HG03354 (cell line): Measurements from ENCODE around the gene ZC3H12D.

ENCODE experiments used
- ATAC-seq: cut with Tn5 transposase; IDR thresholded peaks from one replicate; pipeline ENCODE4 v1.9.1; 2021; ENCODE audit warnings: mild to moderate bottlenecking; ENCODE audit not compliant: unreplicated experiment, poor library complexity, severe bottlenecking

Gene ZC3H12D

DNA sequence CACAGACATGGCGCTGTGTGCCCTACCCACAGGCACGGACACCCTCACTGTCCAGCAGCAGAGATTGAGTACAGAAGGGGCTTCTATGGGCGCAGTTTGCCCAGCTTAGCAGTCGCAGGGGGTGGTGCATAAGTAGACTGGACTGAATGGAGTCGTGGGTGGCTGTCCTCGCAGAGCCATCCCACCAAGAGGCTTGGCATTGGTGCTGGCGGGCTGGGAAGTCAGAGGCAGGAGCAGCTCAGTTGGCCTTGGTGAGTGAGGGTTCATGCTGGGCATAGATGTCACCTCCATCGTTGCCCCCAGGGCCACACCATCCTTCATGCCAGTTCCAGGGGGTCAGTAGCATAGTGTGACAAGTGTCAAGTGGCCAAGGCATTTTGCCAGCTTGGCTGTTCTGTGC, 59.6 kb downstream of the ZC3H12D start:
- ATAC-seq: no peak

DNA sequence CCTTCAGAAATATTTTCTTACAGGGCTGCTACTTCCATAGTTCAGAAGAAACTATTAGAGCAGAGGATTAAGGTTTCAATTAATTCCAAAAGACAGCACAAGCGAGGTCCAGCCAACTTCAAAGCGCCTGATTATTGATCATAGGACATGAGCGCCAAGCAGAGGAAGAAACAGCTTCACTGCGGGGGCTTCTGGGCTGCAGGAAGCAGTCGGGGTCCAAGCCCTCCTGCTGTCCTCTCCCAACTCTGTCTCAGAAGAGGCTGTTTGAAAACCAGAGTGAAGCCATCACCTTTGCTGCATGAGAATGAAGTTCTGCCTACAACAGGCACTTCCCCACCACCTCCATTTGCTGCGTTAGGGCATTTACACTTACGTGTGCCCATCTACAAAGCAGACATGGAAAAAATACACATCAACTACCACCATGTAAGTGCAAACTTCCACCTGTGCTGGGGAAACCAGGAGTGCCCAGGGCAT, 60.8 kb downstream of the ZC3H12D start:
- ATAC-seq: no peak

DNA sequence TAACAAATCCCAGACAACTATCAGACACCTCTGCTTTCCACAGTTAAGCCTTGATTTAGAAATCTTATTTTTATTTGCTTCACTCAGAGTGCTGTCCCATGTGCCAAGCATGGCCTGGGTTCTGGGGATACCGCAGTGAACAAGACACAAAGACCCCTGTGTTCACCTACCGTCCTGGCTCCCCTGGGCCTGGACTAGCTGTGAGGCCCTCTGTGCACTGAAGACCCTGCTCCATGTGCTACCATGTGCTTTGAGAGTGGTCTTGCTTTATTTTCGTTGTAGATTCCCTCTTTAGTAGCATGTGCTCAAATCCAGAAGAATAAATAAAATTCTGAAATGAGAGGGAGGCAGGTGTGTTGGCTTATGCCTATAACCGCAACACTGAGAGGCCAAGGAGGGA, 62.2 kb downstream of the ZC3H12D start:
- no peak for ATAC-seq

DNA sequence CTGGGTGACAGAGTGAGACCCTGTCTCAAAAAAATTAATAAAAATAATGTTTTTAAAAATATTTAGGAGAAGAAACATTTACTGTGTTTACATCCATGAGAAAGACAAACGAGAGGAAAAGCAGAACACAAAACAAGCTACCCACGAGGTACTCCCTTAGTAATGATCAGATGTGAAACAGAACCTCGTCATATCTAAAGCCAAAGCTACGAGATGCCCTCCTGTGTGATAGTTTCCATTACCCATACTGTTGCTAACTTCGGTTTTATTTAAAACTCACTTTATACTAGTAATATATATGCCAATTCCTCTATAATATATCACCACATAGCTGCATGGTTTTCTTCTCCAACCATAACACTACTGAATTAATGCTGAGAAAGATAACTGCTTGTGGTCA, 63.7 kb downstream of the ZC3H12D start:
- ATAC-seq: no peak

DNA sequence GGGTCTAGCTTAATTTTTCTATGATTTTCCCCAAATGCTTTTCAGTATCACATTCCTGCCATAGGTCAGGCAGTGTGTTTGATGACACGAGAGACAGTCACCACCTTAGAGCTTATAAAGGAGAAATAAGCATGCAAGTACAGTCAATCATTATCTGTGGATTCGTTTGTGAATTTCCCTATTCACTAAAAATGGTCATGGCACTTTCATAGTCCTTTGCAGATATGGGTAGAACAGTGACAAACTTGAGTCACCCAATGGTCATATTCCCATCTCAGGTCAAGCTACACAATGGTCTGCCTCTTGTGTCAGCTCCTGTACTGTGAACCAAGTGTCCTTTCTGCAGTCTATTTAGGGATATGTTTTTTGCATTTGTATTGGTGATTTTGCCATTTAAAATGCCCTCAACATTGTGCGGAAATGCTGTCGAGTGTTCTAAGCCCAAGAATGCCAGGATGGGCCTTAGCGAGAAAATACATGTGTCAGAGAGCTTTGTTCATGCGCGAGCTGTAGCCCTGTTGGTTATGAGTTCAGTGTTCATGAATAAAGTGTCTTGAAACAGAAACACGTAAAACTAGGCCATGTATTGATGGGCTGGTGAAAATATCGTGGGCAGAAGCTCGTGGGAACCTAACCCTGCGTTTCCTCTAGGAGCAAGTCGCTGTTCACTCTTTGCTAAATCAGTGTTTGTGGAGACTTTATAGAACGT, 65.0 kb downstream of the ZC3H12D start:
- no peak for ATAC-seq

DNA sequence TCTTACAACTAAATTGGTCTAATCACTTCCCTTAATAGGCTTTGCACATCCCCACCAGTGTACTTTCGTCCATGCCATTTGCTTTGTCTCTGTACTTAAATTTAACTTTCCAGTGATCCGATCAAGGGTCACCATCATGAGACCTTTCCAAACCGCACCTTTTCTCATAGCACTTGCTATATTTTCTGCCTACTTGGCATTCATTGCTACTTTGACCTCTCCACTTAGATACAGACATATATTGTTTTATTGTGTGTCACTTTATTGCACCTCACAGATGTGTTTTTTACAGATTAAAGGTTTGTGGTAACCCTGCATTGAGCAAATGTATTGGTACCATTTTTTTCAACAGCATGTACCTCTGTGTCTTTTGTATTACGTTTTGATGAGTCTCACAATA, 70.0 kb downstream of the ZC3H12D start:
- ATAC-seq: no peak

DNA sequence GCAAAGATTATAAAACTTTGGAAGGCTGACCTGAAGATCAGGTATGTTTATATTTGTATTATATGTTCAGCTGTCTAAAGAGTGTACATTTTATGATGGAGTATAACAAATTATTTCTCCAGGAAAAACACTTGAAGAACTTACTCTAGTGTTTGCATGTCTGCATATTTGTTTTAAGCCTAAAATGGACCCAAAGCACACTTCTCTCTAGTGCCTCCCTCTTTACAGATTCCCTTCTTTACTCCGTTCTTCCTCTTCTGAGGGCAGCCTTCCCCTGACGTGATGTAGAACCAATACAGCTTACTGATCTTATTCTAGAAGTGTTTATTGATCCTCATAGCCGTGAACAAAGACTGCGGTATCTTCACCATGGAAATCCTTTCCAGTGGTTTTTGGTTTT, 70.8 kb downstream of the ZC3H12D start:
- ATAC-seq: no peak

DNA sequence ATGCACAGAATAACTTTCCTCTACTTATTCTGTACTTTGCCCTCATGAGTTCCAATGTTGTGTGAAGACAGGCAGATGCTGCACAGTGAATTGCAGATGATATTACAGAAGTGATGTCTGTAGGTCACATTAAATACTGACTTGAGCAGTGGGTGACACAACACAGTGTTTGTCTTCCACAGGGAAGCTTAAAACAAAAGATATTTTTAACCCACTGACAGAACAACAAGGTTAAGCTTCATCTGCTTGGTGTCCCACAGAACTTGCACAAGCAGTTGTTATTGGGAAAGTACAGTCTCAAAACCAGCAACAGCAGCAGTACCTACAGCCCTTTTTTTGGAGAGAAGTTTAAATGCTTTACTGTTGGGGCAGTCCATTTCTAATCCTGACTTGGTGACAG, 74.3 kb downstream of the ZC3H12D start:
- no peak for ATAC-seq

DNA sequence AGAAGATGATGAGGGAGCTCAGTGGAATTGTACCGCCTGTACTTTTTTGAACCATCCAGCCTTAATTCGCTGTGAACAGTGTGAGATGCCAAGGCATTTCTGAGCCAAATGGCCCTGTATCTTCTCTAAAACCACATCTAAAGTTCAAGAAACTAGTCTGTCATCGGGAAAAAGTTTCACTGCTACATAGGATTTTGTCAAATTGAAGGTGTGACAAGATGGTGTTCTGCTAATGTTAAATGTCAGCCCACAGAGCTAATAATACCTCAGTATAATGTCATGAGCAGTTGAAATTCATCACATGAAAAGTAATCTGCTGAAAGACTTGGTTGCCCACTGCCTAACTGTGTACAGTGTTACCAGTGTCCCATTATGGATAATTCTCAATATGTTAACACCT, 75.2 kb downstream of the ZC3H12D start:
- ATAC-seq: no peak

DNA sequence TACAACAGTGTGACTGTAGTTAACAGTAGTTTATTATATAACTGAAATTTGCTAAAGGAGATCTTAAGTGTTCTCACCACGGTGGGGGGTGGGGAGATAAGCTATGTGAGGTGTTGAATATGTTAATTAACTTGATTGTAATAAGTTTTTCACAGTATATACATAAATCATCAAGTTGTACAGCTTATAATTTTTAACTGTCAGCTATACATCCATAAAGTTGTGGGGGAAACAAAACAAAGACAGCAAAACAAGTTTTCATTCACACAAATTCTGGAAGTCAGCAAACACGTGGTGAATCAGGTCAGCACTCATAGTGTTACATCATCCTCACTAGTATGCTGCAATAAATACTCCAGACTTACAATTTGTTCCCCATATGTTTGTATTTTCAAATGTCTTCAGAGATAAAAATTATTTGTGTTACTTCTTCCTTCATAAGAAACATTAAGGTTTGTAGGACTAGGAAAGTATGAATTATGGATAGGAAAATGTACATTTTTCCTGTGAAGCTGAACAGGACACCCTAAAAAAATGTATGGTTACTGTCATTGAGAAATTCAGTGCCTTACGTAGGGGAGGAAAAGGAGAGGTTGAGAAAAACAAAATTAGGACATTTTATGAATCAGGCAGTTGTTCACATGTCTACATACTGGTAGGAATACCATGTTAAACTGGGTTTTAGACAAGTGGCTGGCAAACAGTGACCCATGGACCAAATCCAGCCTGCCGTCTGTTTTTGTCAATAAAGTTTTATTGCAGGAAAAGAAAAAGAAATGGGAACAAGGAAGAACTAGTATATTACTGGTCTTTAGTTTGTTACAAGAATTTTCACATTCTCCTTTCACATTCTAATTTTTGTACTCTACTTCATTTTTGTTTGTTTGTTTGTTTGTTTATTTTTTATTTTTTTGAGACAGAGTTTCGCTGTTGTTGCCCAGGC, 78.7 kb downstream of the ZC3H12D start:
- no peak for ATAC-seq

DNA sequence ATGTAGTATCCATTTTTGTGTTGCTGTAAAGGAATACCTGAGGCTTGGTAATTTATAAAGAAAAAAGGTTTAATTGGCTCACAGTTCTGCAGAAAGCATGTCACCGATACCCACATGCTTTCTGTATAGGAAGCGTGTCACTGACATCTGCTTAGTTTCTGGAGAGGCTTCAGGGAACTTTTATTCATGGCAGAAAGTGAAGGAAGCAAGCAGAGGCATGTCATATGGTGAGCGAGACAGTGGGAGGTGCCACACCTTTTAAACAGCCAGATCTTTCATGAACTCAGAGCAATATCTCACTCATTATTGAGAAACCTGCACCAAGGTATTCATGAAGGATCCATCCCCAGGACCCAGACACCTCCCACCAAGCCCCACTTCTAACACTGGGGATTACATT, 81.3 kb downstream of the ZC3H12D start:
- no peak for ATAC-seq

DNA sequence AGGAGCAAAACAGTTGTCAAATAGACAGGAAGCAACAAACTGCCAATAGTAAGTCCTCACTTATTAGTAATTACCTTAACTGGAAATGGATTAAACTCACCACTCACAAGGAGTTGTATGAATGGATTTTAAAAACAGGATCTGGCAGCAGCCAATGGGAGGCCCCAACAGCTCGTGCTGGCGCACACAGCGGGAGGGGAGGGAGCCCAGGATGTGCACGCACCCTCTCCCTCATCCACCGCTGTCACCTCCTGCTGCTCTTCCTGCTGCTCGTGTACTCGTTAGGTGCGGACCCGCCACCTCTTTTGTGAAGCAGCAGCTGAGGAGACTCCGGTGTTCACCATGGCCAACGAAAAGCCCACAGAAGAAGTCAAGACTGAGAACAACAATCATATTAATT, 84.8 kb downstream of the ZC3H12D start, which contains the start of gene SUMO4:
SUMO4 (plus strand) TSS at position 213 of the 400 bp plus-strand sequence; CDS start at position 343, 130 bp downstream.
- no peak for ATAC-seq

DNA sequence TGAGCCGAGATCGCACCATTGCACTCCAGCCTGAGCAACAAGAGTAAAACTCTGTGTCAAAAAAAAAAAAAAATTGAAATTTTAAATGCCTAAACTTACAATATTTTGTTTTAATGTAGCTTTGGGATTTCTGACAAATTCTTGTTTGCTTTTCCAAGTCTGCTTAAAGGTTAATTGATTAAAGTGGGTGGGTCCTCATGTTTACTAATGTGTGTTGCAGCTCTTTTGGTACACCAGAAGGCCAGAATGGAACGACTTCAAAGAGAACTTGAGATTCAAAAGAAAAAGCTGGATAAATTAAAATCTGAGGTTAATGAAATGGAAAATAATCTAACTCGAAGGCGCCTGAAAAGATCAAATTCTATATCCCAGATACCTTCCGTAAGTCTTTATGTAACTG, 87.4 kb downstream of the ZC3H12D start:
- no peak for ATAC-seq
